HepG2 (cell line): Measurements from ENCODE around the gene PRSS21. TPM values are rescaled to one million over a fixed set of nuclear protein-coding genes. Genes with fewer than 3 reads are reported as not detected.

Experiments used
- ATAC-seq: fragments of 200-7000 bp; cut with Tn5 transposase; 3 replicates; pipeline ENCODE4 v1.9.1; 2020; ENCODE audit warnings: mild to moderate bottlenecking, moderate library complexity
- BruUV-seq: library from RNA; stranded (reverse); fragments of 400-500 nt; replicated peaks from 2 replicates; lab custom pipeline; 2021; lab: Mats Ljungman, UMichigan
- CTCF ChIA-PET: fragments of 300-600 bp; formaldehyde crosslinking; extraction: SDS; loops from one replicate; lab custom pipeline; 2021; ENCODE audit warnings: low total read pairs, inconsistent platforms, low intra/inter-chr PET ratio; lab: Yijun Ruan, JAX
- POLR2A ChIA-PET: fragments of 350-600 bp; sonication (Branson Sonifier 250); formaldehyde crosslinking; loops from one replicate; lab custom pipeline; 2020; ENCODE audit warnings: antibody characterized with exemption, inconsistent platforms; lab: Yijun Ruan, JAX
- DNase-seq: peaks from one replicate; pipeline ENCODE4 v3.0.0-alpha.2; 2015; ENCODE audit warnings: low spot score
- FAIRE-seq: peaks from 3 replicates; lab custom pipeline; 2011; peaks lifted over from hg19 to GRCh38; lab: Jason Lieb, UNC
- H2AFZ ChIP-seq: one replicate; pipeline ENCODE4 v1.6.1; 2011; ENCODE audit warnings: low read length, inconsistent platforms
- H3K27ac ChIP-seq: fragments of 300-600 bp; 3 replicates; pipeline ENCODE4 v1.8.0; 2011; ENCODE audit warnings: mixed run types, mild to moderate bottlenecking, mixed read lengths, low read length, inconsistent platforms; ENCODE audit not compliant: insufficient read depth; ENCODE audit errors: extremely low read length
- H3K27me3 ChIP-seq, 2 experiments: fragments of 200-600 bp in 1 of 2; 2 replicates in 1 of 2; 3 replicates in 1 of 2; pipeline versions ENCODE4 v1.6.0 to v1.8.0; 2011; ENCODE audit warnings: low read length in 2 of 2, mild to moderate bottlenecking in 2 of 2, moderate library complexity in 2 of 2, inconsistent platforms in 1 of 2; ENCODE audit not compliant: insufficient read depth in 2 of 2, control insufficient read depth in 1 of 2
- H3K36me3 ChIP-seq, 2 experiments: fragments of 200-600 bp in 1 of 2; replicated peaks in 1 of 2; 2 replicates in 1 of 2; 3 replicates in 1 of 2; pipeline versions ENCODE4 v1.5.1 to v1.8.0; 2011; ENCODE audit warnings: low read length in 2 of 2, inconsistent platforms in 1 of 2; ENCODE audit not compliant: insufficient read depth in 2 of 2, control insufficient read depth in 1 of 2
- H3K4me1 ChIP-seq: 2 replicates; pipeline ENCODE4 v1.5.1; 2012; ENCODE audit warnings: low read length, inconsistent platforms; ENCODE audit not compliant: insufficient read depth
- H3K4me2 ChIP-seq: 2 replicates; pipeline ENCODE4 v1.6.0; 2011; ENCODE audit warnings: low read depth, low read length, inconsistent platforms
- H3K4me3 ChIP-seq, 3 experiments: fragments of 200-600 bp in 1 of 3; sonication (generic), shearing (Covaris generic) in 1 of 3; replicated peaks in 1 of 3; 2 replicates each; pipeline ENCODE4 v1.5.1; 2011 to 2016; ENCODE audit warnings: low read length in 3 of 3, inconsistent platforms in 2 of 3, low read depth in 2 of 3, mild to moderate bottlenecking in 2 of 3, control low read depth in 1 of 3, mixed read lengths in 1 of 3; ENCODE audit not compliant: insufficient read depth in 1 of 3
- H3K79me2 ChIP-seq: one replicate; pipeline ENCODE4 v1.6.1; 2011; ENCODE audit warnings: low read length, inconsistent platforms; ENCODE audit not compliant: insufficient read depth
- H3K9ac ChIP-seq: 2 replicates; pipeline ENCODE4 v1.6.0; 2011; ENCODE audit warnings: mild to moderate bottlenecking, low read depth, low read length, inconsistent platforms; ENCODE audit not compliant: insufficient read depth
- H3K9me3 ChIP-seq: 2 replicates; pipeline ENCODE4 v1.5.1; 2012; ENCODE audit warnings: mild to moderate bottlenecking, low read length
- H4K20me1 ChIP-seq: 2 replicates; pipeline ENCODE4 v1.6.0; 2011; ENCODE audit warnings: inconsistent platforms, mild to moderate bottlenecking, low read length, moderate library complexity; ENCODE audit not compliant: insufficient read depth
- RAD21 ChIP-seq: fragments of 450-650 bp; formaldehyde crosslinking; IDR thresholded peaks from 2 replicates; pipeline ENCODE4 v1.5.0; 2020; ENCODE audit warnings: mild to moderate bottlenecking
- SP2 ChIP-seq: sonication (generic); formaldehyde crosslinking; IDR thresholded peaks from 2 replicates; pipeline ENCODE4 v1.5.1; 2020; ENCODE audit warnings: mild to moderate bottlenecking, missing genetic modification reagents
- XRCC5 ChIP-seq: fragments of 200-400 bp; formaldehyde crosslinking; optimal IDR thresholded peaks from 2 replicates; pipeline ENCODE3; 2017; ENCODE audit warnings: mild to moderate bottlenecking, low read length
- ZFP62 ChIP-seq: sonication (generic); formaldehyde crosslinking; IDR thresholded peaks from 2 replicates; pipeline ENCODE4 v1.4.0; 2020; ENCODE audit warnings: missing genetic modification reagents
- ZFP82 ChIP-seq: sonication (generic); formaldehyde crosslinking; IDR thresholded peaks from 2 replicates; pipeline ENCODE4 v1.5.1; 2020; ENCODE audit warnings: mild to moderate bottlenecking, missing genetic modification reagents, borderline replicate concordance
- ZNF180 ChIP-seq: sonication (generic); formaldehyde crosslinking; IDR thresholded peaks from 2 replicates; pipeline ENCODE4 v1.4.0; 2020; ENCODE audit warnings: low read depth, missing genetic modification reagents, borderline replicate concordance
- ZNF713 ChIP-seq: sonication (generic); formaldehyde crosslinking; IDR thresholded peaks from 2 replicates; pipeline ENCODE4 v1.4.0; 2020; ENCODE audit warnings: mild to moderate bottlenecking, missing genetic modification reagents
- ZNF724P ChIP-seq: sonication (generic); formaldehyde crosslinking; IDR thresholded peaks from 2 replicates; pipeline ENCODE4 v1.8.0; 2022; ENCODE audit warnings: missing genetic modification reagents, borderline replicate concordance
- whole genome bisulfite sequencing: methylation state at CpG from one replicate; pipeline ENCODE4 v1.1.6; 2017; ENCODE audit warnings: low lambda C conversion rate; 5-methylcytosine and 5-hydroxymethylcytosine counted together
- in situ Hi-C: cut with HindIII; loops from 2 replicates; pipeline ENCODE4 v1.10.0; 2017; ENCODE audit warnings: low pct_unique_long_range_greater_than_20kb; ENCODE audit not compliant: extremely low pct_ligation_motif_present
- intact Hi-C: fragments of 100-400 bp; cut with micrococcal nuclease; formaldehyde crosslinking; loops from one replicate; pipeline ENCODE4 v1.10.0; 2022; ENCODE audit not compliant: unreplicated experiment
- polyA plus RNA-seq, 8 experiments: library from polyadenylated mRNA; depleted of rRNA in 3 of 8; stranded (reverse) in 7 of 8; unstranded in 1 of 8; fragments of >200 nt; fragmentation: Illumina TruSeq in 4 of 8; extraction: Trizol in 4 of 8; gene quantifications; 2 replicates each; pipeline versions ENCODE4 v1.2.1 to v1.2.3, GENCODE V29; 2011 to 2016; ENCODE audit warnings: low read depth in 4 of 8, missing spikeins in 1 of 8, mixed read lengths in 1 of 8; ENCODE audit not compliant: insufficient read depth in 1 of 8
- total RNA-seq, 5 experiments: library from RNA; depleted of rRNA; stranded (reverse); fragments of >200 nt; fragmentation: Illumina TruSeq; extraction: Trizol; gene quantifications; 2 replicates each; pipeline ENCODE4 v1.2.3, GENCODE V29; 2016; ENCODE audit warnings: low read depth in 1 of 5
- TF ChIP-seq, protein P1 (sequence below): conservative IDR thresholded peaks from 2 replicates; pipeline ENCODE4 v1.6.1; 2018; ENCODE audit warnings: missing genetic modification reagents
- TF ChIP-seq, protein P2 (sequence below): sonication (generic); formaldehyde crosslinking; IDR thresholded peaks from 2 replicates; pipeline ENCODE4 v1.9.0; 2021; ENCODE audit warnings: mild to moderate bottlenecking, missing genetic modification reagents
- TF ChIP-seq, protein P3 (sequence below): sonication (generic); formaldehyde crosslinking; IDR thresholded peaks from 2 replicates; pipeline ENCODE4 v1.9.0; 2022; ENCODE audit warnings: missing genetic modification reagents, mild to moderate bottlenecking, borderline replicate concordance

The PRSS21 gene
- total and polyA plus RNA-seq, 2 of the 13 experiments (the other 11 are each of a cell fraction or from before 2014, with no cell fraction given) = not detected

DNA sequence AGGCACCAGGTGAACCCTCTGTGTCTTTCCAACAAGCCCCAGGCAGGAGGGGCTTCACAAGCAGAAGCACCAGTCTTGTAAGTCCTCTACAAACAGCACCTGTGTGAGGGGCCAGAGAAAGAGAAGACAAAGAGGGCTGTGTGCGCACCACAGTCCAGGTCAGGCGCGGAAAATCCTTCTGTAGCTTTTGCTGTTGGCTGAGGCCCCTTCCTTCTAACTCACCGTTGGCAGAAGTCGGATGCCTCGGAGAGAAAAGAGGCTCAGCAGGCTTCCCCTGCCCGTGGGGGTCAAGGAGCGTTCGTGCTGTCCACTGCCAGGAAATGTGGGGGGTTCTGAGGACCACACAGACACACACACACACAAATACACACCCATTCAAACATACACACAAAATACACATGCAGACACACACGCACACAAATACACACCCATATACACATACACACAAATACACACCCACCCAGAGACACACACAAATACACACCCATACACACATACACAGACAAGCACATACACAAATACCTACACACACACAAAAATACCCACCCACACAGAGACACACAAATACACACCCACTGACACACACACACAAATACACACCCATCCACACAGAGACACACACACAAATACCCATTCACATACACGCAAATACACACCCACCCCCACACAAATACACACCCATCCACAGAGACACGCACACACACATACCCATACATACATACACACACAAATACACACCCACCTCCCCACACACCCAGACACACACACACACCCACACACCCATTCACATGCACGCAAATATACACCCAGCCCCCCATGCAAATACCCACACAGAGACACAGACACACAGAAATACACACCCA lies 19.8 kb downstream of the PRSS21 start:
- Histone ChIP-seq H3K9ac (no peak overlapping the region; the same call in 1 of the 2 replicates), H3K4me1 (peaks cover 40% of the 10 kb centered on the region), H4K20me1 (no peaks in the 10 kb centered on the region), H3K9me3 (no peaks in the 10 kb centered on the region), H2AFZ (no peak overlapping the region), H3K27ac (no peak overlapping the region), H3K4me2 (peak overlapping the region; percentile 84), H3K36me3 (no peaks in the 10 kb centered on the region), H3K27me3 (peaks cover 2 to 14% of the 10 kb centered on the region in 2 experiments; a peak in 3 of 5 replicates), H3K4me3 (peak overlapping the region in 2 of 3 experiments; percentile 34 to 70; a peak in 3 of 6 replicates), H3K79me2 (no peaks in the 10 kb centered on the region)
- FAIRE-seq (peak; percentile 18), DNase-seq (no peak), ATAC-seq (peak; percentile 13; the same call in 1 of the 3 replicates)
- in situ Hi-C loops = loop anchor here (5.0 kb wide), 2 partner anchors 35 to 75 kb away; partner anchors contain the start of gene FLYWCH1
- 28% methylated on average over 11 of the region's 13 CpGs for WGBS
- ChIA-PET CTCF (interaction anchor here (3.0 kb wide), 1 partner anchor 32 kb away, joined by 19 read pairs; no protein-coding TSS in a partner anchor), POLR2A (interaction anchor here (1.1 kb wide), 1 partner anchor 69 kb away, joined by 3 read pairs; no protein-coding TSS in a partner anchor)
- intact Hi-C loops = no loop called here
- TF ChIP-seq SP2 (CRISPR knock-in tag) = peak; percentile 27; the same call in 1 of the 2 replicates
- no peak for TF ChIP-seq ZFP82 (CRISPR knock-in tag)
- TF ChIP-seq, protein P1, sequence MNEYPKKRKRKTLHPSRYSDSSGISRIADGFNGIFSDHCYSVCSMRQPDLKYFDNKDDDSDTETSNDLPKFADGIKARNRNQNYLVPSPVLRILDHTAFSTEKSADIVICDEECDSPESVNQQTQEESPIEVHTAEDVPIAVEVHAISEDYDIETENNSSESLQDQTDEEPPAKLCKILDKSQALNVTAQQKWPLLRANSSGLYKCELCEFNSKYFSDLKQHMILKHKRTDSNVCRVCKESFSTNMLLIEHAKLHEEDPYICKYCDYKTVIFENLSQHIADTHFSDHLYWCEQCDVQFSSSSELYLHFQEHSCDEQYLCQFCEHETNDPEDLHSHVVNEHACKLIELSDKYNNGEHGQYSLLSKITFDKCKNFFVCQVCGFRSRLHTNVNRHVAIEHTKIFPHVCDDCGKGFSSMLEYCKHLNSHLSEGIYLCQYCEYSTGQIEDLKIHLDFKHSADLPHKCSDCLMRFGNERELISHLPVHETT (CRISPR knock-in tag) = no peak
- TF ChIP-seq ZNF180 (CRISPR knock-in tag) = no peak
- no peak for TF ChIP-seq RAD21 (CRISPR knock-in tag)
- TF ChIP-seq, protein P2, sequence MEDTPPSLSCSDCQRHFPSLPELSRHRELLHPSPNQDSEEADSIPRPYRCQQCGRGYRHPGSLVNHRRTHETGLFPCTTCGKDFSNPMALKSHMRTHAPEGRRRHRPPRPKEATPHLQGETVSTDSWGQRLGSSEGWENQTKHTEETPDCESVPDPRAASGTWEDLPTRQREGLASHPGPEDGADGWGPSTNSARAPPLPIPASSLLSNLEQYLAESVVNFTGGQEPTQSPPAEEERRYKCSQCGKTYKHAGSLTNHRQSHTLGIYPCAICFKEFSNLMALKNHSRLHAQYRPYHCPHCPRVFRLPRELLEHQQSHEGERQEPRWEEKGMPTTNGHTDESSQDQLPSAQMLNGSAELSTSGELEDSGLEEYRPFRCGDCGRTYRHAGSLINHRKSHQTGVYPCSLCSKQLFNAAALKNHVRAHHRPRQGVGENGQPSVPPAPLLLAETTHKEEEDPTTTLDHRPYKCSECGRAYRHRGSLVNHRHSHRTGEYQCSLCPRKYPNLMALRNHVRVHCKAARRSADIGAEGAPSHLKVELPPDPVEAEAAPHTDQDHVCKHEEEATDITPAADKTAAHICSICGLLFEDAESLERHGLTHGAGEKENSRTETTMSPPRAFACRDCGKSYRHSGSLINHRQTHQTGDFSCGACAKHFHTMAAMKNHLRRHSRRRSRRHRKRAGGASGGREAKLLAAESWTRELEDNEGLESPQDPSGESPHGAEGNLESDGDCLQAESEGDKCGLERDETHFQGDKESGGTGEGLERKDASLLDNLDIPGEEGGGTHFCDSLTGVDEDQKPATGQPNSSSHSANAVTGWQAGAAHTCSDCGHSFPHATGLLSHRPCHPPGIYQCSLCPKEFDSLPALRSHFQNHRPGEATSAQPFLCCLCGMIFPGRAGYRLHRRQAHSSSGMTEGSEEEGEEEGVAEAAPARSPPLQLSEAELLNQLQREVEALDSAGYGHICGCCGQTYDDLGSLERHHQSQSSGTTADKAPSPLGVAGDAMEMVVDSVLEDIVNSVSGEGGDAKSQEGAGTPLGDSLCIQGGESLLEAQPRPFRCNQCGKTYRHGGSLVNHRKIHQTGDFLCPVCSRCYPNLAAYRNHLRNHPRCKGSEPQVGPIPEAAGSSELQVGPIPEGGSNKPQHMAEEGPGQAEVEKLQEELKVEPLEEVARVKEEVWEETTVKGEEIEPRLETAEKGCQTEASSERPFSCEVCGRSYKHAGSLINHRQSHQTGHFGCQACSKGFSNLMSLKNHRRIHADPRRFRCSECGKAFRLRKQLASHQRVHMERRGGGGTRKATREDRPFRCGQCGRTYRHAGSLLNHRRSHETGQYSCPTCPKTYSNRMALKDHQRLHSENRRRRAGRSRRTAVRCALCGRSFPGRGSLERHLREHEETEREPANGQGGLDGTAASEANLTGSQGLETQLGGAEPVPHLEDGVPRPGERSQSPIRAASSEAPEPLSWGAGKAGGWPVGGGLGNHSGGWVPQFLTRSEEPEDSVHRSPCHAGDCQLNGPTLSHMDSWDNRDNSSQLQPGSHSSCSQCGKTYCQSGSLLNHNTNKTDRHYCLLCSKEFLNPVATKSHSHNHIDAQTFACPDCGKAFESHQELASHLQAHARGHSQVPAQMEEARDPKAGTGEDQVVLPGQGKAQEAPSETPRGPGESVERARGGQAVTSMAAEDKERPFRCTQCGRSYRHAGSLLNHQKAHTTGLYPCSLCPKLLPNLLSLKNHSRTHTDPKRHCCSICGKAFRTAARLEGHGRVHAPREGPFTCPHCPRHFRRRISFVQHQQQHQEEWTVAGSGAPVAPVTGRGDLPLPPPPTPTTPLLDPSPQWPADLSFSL (CRISPR knock-in tag) = peak; percentile 89
- TF ChIP-seq ZFP62 (CRISPR knock-in tag) = no peak
- TF ChIP-seq ZNF713 (CRISPR knock-in tag) = no peak
- TF ChIP-seq ZNF724P (CRISPR knock-in tag) = no peak
- TF ChIP-seq, protein P3, sequence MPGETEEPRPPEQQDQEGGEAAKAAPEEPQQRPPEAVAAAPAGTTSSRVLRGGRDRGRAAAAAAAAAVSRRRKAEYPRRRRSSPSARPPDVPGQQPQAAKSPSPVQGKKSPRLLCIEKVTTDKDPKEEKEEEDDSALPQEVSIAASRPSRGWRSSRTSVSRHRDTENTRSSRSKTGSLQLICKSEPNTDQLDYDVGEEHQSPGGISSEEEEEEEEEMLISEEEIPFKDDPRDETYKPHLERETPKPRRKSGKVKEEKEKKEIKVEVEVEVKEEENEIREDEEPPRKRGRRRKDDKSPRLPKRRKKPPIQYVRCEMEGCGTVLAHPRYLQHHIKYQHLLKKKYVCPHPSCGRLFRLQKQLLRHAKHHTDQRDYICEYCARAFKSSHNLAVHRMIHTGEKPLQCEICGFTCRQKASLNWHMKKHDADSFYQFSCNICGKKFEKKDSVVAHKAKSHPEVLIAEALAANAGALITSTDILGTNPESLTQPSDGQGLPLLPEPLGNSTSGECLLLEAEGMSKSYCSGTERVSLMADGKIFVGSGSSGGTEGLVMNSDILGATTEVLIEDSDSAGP = no peak
- TF ChIP-seq XRCC5 = peak; percentile 32
- BruUV-seq = no TSS peak
